ENCODE results near the gene KBTBD2.
"Not testable (repeated sequence)": the region's sequence is repeated elsewhere in the genome, so short reads cannot be mapped to it uniquely, and the experiment has no call there.

The KBTBD2 gene

GRCh38 chr7:32850654-32851053 lies 40.9 kb downstream of the KBTBD2 start:
- DNase-seq, result peak in 1 of 2 donors; percentile 5

- not testable (repeated sequence) for DNase-seq
These were observed 42.9 kb downstream of the KBTBD2 start for GRCh38 chr7:32848655-32849054.

- peak; percentile 61 to 88 for DNase-seq
These were observed 44.8 kb downstream of the KBTBD2 start for GRCh38 chr7:32846630-32847225.

GRCh38 chr7:32844748-32845147 lies 46.8 kb downstream of the KBTBD2 start:
- DNase-seq, result not testable (repeated sequence)

GRCh38 chr7:32843763-32844162 lies 47.8 kb downstream of the KBTBD2 start:
- not testable (repeated sequence) for DNase-seq

GRCh38 chr7:32839846-32840245 lies 51.7 kb downstream of the KBTBD2 start:
- not testable (repeated sequence) for DNase-seq

- DNase-seq, result not testable (repeated sequence)
These were observed 62.4 kb downstream of the KBTBD2 start for GRCh38 chr7:32828996-32829752.

Measured in inflammatory macrophage treated with lipopolysaccharide for 1 hour (primary cell).